HepG2 (cell line): Measurements from ENCODE around the gene SERINC2. TPM values are rescaled to one million over a fixed set of nuclear protein-coding genes. Genes with fewer than 3 reads are reported as not detected.

Experiments used
- ARHGAP35 ChIP-seq: sonication (generic); formaldehyde crosslinking; IDR thresholded peaks from 2 replicates; pipeline ENCODE4 v1.9.0; 2022; ENCODE audit warnings: mild to moderate bottlenecking, inconsistent platforms, moderate library complexity, missing genetic modification reagents, borderline replicate concordance
- BATF2 ChIP-seq: sonication (generic); formaldehyde crosslinking; IDR thresholded peaks from 2 replicates; pipeline ENCODE4 v1.8.0; 2022; ENCODE audit warnings: mild to moderate bottlenecking, missing genetic modification reagents, moderate library complexity
- CSRNP1 ChIP-seq: sonication (generic); formaldehyde crosslinking; IDR thresholded peaks from 2 replicates; pipeline ENCODE4 v1.8.1; 2023; ENCODE audit warnings: mild to moderate bottlenecking, missing genetic modification reagents
- CTCF ChIP-seq: sonication (generic); formaldehyde crosslinking; IDR thresholded peaks from 2 replicates; pipeline ENCODE4 v1.5.0; 2020; ENCODE audit warnings: mild to moderate bottlenecking, missing genetic modification reagents, moderate library complexity
- FOXO4 ChIP-seq: sonication (generic); formaldehyde crosslinking; conservative IDR thresholded peaks from 2 replicates; pipeline ENCODE4 v1.8.1; 2023; ENCODE audit warnings: missing genetic modification reagents
- ISX ChIP-seq: sonication (generic); formaldehyde crosslinking; conservative IDR thresholded peaks from 2 replicates; pipeline ENCODE4 v1.5.0; 2020; ENCODE audit warnings: missing genetic modification reagents
- JUN ChIP-seq: sonication (generic); formaldehyde crosslinking; IDR thresholded peaks from 2 replicates; pipeline ENCODE4 v1.4.0; 2020; ENCODE audit warnings: mild to moderate bottlenecking, missing genetic modification reagents
- KLF11 ChIP-seq: IDR thresholded peaks from 2 replicates; pipeline ENCODE4 v1.6.1; 2016; ENCODE audit warnings: missing compliant biosample characterization
- KLF16 ChIP-seq, 2 experiments: sonication (generic) in 1 of 2; formaldehyde crosslinking in 1 of 2; IDR thresholded peaks; 2 replicates each; pipeline versions ENCODE4 v1.6.1 to v1.8.0; 2016 to 2023; ENCODE audit warnings: missing genetic modification reagents in 2 of 2, missing compliant biosample characterization in 1 of 2
- MXD3 ChIP-seq: IDR thresholded peaks from 2 replicates; pipeline ENCODE4 v1.6.1; 2016; ENCODE audit warnings: mild to moderate bottlenecking, missing biosample characterization, missing genetic modification reagents
- RFXANK ChIP-seq: IDR thresholded peaks from 2 replicates; pipeline ENCODE4 v1.6.1; 2016
- SALL1 ChIP-seq: sonication (generic); formaldehyde crosslinking; IDR thresholded peaks from 2 replicates; pipeline ENCODE4 v1.8.0; 2022; ENCODE audit warnings: mild to moderate bottlenecking, missing genetic modification reagents
- ZBTB14 ChIP-seq: sonication (generic); formaldehyde crosslinking; IDR thresholded peaks from 2 replicates; pipeline ENCODE4 v1.4.0; 2020; ENCODE audit warnings: missing genetic modification reagents
- ZC3H13 ChIP-seq: sonication (generic); formaldehyde crosslinking; IDR thresholded peaks from 2 replicates; pipeline ENCODE4 v1.8.1; 2023; ENCODE audit warnings: mild to moderate bottlenecking, missing genetic modification reagents, moderate library complexity
- ZNF251 ChIP-seq: sonication (generic); formaldehyde crosslinking; IDR thresholded peaks from 2 replicates; pipeline ENCODE4 v1.9.0; 2021; ENCODE audit warnings: mild to moderate bottlenecking, missing genetic modification reagents
- ZNF512B ChIP-seq: sonication (generic); formaldehyde crosslinking; IDR thresholded peaks from 2 replicates; pipeline ENCODE4 v1.5.1; 2020; ENCODE audit warnings: missing genetic modification reagents, mild to moderate bottlenecking, borderline replicate concordance
- ZNF580 ChIP-seq: IDR thresholded peaks from 2 replicates; pipeline ENCODE4 v1.6.1; 2016; ENCODE audit warnings: low read depth, borderline replicate concordance
- ZNF672 ChIP-seq: sonication (generic); formaldehyde crosslinking; IDR thresholded peaks from 2 replicates; pipeline ENCODE4 v1.8.1; 2022; ENCODE audit warnings: missing genetic modification reagents
- polyA plus RNA-seq, 8 experiments: library from polyadenylated mRNA; depleted of rRNA in 3 of 8; stranded (reverse) in 7 of 8; unstranded in 1 of 8; fragments of >200 nt; fragmentation: Illumina TruSeq in 4 of 8; extraction: Trizol in 4 of 8; gene quantifications; 2 replicates each; pipeline versions ENCODE4 v1.2.1 to v1.2.3, GENCODE V29; 2011 to 2016; ENCODE audit warnings: low read depth in 4 of 8, missing spikeins in 1 of 8, mixed read lengths in 1 of 8; ENCODE audit not compliant: insufficient read depth in 1 of 8
- total RNA-seq, 5 experiments: library from RNA; depleted of rRNA; stranded (reverse); fragments of >200 nt; fragmentation: Illumina TruSeq; extraction: Trizol; gene quantifications; 2 replicates each; pipeline ENCODE4 v1.2.3, GENCODE V29; 2016; ENCODE audit warnings: low read depth in 1 of 5

The SERINC2 gene
- total and polyA plus RNA-seq, 2 of the 13 experiments (the other 11 are each of a cell fraction or from before 2014, with no cell fraction given): 4.8 to 126 TPM

GRCh38 chr1:31373056-31373896, 39.7 kb upstream of the SERINC2 start, which contains the start of gene FABP3 (continued):
- TF ChIP-seq RFXANK (CRISPR knock-in tag): no peak
- 0 out of 2 replicates have a peak, but pooled peaks have one; percentile 22 for TF ChIP-seq FOXO4 (CRISPR knock-in tag)
- TF ChIP-seq CSRNP1 (CRISPR knock-in tag): no peak
- no peak for TF ChIP-seq BATF2 (CRISPR knock-in tag)
- no peak for TF ChIP-seq ISX (CRISPR knock-in tag)
- TF ChIP-seq ZNF251 (CRISPR knock-in tag): no peak
- no peak for TF ChIP-seq ZNF672 (CRISPR knock-in tag)
- TF ChIP-seq ARHGAP35 (CRISPR knock-in tag): no peak
- no peak for TF ChIP-seq JUN (CRISPR knock-in tag)
- no peak for TF ChIP-seq KLF11 (CRISPR knock-in tag)
- peak in 1 of 2 experiments; percentile 34; a peak in 1 of 4 replicates for TF ChIP-seq KLF16 (CRISPR knock-in tag; IDR thresholded peaks at IDR 0.05)
- peak; percentile 52; the same call in 1 of the 2 replicates for TF ChIP-seq ZNF580 (CRISPR knock-in tag)
- TF ChIP-seq ZC3H13 (CRISPR knock-in tag): no peak
- no peak for TF ChIP-seq ZNF512B (CRISPR knock-in tag)
- no peak for TF ChIP-seq MXD3 (CRISPR knock-in tag)
- TF ChIP-seq ZBTB14: no peak
- TF ChIP-seq CTCF (CRISPR knock-in tag): peak; percentile 43
- peak; percentile 71 for TF ChIP-seq SALL1 (CRISPR knock-in tag)
